ENCODE measurements around the gene PPM1H.

Gene PPM1H

DNA sequence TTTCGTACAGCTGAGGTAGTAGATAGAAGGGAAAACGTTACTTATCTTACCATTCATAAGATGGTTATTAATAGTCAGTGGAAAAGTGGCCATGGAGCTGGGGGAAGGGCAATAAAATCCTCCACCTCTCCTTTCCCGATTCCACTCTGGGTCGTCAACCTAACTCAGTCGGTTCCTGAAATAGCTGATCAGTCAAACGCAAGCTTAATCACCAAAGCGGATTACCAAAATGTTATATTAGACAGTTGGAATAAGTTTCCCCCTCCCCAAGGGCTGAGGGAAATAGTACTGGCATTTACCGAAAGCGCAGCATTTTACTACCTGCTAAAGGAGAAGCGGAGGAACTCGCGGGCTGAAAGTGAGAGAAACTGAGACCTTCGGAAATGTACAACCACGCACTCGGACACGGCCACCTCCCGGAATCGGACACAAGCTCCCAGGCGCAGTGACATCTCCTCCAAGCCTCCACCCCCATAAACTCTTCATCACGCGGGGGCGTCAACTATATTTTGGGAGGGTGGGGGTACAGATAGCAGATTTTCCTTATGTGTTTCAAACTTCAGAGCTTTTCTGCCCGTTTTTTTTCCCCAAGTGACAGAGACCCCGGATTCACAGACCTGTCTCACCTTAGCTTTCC is 1.2 kb downstream of the PPM1H start:
- Histone ChIP-seq H3K36me3 (ENCODE audit: control insufficient read depth, insufficient read depth, low read length) (no peaks in the 10 kb centered on the region), H3K27me3 (replicated peaks; ENCODE audit: control insufficient read depth, insufficient read depth, low read length) (peaks cover 2% of the 10 kb centered on the region), H3K4me3 (replicated peaks; ENCODE audit: low read depth, low read length) (peak overlapping the region; percentile 63)
- TF ChIP-seq, protein P1, sequence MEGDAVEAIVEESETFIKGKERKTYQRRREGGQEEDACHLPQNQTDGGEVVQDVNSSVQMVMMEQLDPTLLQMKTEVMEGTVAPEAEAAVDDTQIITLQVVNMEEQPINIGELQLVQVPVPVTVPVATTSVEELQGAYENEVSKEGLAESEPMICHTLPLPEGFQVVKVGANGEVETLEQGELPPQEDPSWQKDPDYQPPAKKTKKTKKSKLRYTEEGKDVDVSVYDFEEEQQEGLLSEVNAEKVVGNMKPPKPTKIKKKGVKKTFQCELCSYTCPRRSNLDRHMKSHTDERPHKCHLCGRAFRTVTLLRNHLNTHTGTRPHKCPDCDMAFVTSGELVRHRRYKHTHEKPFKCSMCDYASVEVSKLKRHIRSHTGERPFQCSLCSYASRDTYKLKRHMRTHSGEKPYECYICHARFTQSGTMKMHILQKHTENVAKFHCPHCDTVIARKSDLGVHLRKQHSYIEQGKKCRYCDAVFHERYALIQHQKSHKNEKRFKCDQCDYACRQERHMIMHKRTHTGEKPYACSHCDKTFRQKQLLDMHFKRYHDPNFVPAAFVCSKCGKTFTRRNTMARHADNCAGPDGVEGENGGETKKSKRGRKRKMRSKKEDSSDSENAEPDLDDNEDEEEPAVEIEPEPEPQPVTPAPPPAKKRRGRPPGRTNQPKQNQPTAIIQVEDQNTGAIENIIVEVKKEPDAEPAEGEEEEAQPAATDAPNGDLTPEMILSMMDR (IDR thresholded peaks at IDR 0.05; ENCODE audit: insufficient read depth, low read length, poor library complexity, severe bottlenecking): no peak
- DNase-seq (ENCODE audit: extremely low read depth, insufficient read length): peak; percentile 4

- H3K36me3 ChIP-seq (ENCODE audit: control insufficient read depth, insufficient read depth, low read length): no peaks in the 10 kb centered on the region
- DNase-seq (ENCODE audit: extremely low read depth, insufficient read length): no peak
- TF ChIP-seq, protein P1 (IDR thresholded peaks at IDR 0.05; ENCODE audit: insufficient read depth, low read length, poor library complexity, severe bottlenecking): no peak
- no peak overlapping the region for H3K4me3 ChIP-seq (replicated peaks; ENCODE audit: low read depth, low read length)
- H3K27me3 ChIP-seq (replicated peaks; ENCODE audit: control insufficient read depth, insufficient read depth, low read length): peaks cover 3% of the 10 kb centered on the region
Measured at GRCh38 chr12:62933220-62933601, 1.7 kb downstream of the PPM1H start.

GRCh38 chr12:62931477-62931876 is 3.5 kb downstream of the PPM1H start:
- TF ChIP-seq, protein P1 (IDR thresholded peaks at IDR 0.05; ENCODE audit: insufficient read depth, low read length, poor library complexity, severe bottlenecking): no peak
- no peaks in the 10 kb centered on the region for H3K36me3 ChIP-seq (ENCODE audit: control insufficient read depth, insufficient read depth, low read length)
- peaks cover 3% of the 10 kb centered on the region for H3K27me3 ChIP-seq (replicated peaks; ENCODE audit: control insufficient read depth, insufficient read depth, low read length)
- no peak overlapping the region for H3K4me3 ChIP-seq (replicated peaks; ENCODE audit: low read depth, low read length)
- DNase-seq (ENCODE audit: extremely low read depth, insufficient read length): no peak

GRCh38 chr12:62930546-62931425 is 4.2 kb downstream of the PPM1H start:
- H3K27me3 ChIP-seq (replicated peaks; ENCODE audit: control insufficient read depth, insufficient read depth, low read length): peaks cover 3% of the 10 kb centered on the region
- no peak for DNase-seq (ENCODE audit: extremely low read depth, insufficient read length)
- no peaks in the 10 kb centered on the region for H3K36me3 ChIP-seq (ENCODE audit: control insufficient read depth, insufficient read depth, low read length)
- TF ChIP-seq, protein P1 (IDR thresholded peaks at IDR 0.05; ENCODE audit: insufficient read depth, low read length, poor library complexity, severe bottlenecking): no peak
- H3K4me3 ChIP-seq (replicated peaks; ENCODE audit: low read depth, low read length): no peak overlapping the region

DNA sequence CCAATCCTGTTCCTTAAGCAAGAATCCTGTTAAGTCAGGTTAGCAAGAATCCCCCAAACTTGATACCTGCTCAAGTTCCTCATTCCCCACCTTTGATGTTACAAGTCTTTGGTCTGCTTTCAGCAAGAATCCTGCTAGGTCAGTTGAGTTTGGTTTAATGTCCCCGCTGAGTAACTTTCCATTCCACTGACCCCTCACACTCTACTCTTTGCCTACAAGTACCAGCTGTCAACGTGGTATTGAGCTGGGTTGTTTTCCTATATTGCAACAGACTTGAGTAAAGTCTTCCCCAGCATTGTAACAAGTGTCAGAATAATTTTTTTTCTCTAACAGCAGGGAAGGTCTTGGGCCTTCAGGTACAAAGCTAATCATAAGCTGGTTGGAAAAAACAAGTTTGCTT is 6.3 kb downstream of the PPM1H start:
- no peak for DNase-seq (ENCODE audit: extremely low read depth, insufficient read length)
- TF ChIP-seq, protein P1 (IDR thresholded peaks at IDR 0.05; ENCODE audit: insufficient read depth, low read length, poor library complexity, severe bottlenecking): no peak
- no peak overlapping the region for H3K4me3 ChIP-seq (replicated peaks; ENCODE audit: low read depth, low read length)
- peaks cover 3% of the 10 kb centered on the region for H3K27me3 ChIP-seq (replicated peaks; ENCODE audit: control insufficient read depth, insufficient read depth, low read length)
- H3K36me3 ChIP-seq (ENCODE audit: control insufficient read depth, insufficient read depth, low read length): no peaks in the 10 kb centered on the region

Measured in GM06990 (cell line).